Measurements from ENCODE around the gene APOBEC4.

DNA sequence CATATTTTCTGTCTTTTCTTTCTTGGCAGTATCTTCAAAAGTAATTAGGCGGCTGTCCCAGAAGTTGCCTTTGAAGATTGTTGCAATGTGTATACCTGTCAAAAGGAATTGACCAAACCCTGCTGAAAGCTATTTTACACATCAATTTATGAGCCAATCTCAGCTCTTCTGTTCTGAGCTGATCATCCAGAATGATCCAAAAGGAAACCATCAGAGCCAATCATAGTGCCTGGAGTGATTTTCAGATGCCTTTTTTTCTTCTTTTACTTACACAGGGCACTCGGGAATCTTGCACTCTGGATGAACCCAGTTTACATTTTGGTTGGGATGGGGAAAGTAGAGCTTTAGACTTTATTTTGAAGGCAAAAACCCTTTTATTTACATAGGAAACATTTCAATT lies 21.8 kb upstream of the APOBEC4 start:
- TF ChIP-seq, protein P1, sequence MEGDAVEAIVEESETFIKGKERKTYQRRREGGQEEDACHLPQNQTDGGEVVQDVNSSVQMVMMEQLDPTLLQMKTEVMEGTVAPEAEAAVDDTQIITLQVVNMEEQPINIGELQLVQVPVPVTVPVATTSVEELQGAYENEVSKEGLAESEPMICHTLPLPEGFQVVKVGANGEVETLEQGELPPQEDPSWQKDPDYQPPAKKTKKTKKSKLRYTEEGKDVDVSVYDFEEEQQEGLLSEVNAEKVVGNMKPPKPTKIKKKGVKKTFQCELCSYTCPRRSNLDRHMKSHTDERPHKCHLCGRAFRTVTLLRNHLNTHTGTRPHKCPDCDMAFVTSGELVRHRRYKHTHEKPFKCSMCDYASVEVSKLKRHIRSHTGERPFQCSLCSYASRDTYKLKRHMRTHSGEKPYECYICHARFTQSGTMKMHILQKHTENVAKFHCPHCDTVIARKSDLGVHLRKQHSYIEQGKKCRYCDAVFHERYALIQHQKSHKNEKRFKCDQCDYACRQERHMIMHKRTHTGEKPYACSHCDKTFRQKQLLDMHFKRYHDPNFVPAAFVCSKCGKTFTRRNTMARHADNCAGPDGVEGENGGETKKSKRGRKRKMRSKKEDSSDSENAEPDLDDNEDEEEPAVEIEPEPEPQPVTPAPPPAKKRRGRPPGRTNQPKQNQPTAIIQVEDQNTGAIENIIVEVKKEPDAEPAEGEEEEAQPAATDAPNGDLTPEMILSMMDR (IDR thresholded peaks at IDR 0.05; ENCODE audit: low read depth, low read length, missing input control), result no peak
- TF ChIP-seq ZBTB33 (IDR thresholded peaks at IDR 0.05), result no peak
- TF ChIP-seq, protein P2, sequence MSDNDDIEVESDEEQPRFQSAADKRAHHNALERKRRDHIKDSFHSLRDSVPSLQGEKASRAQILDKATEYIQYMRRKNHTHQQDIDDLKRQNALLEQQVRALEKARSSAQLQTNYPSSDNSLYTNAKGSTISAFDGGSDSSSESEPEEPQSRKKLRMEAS (IDR thresholded peaks at IDR 0.05), result no peak
- TF ChIP-seq, protein P3, sequence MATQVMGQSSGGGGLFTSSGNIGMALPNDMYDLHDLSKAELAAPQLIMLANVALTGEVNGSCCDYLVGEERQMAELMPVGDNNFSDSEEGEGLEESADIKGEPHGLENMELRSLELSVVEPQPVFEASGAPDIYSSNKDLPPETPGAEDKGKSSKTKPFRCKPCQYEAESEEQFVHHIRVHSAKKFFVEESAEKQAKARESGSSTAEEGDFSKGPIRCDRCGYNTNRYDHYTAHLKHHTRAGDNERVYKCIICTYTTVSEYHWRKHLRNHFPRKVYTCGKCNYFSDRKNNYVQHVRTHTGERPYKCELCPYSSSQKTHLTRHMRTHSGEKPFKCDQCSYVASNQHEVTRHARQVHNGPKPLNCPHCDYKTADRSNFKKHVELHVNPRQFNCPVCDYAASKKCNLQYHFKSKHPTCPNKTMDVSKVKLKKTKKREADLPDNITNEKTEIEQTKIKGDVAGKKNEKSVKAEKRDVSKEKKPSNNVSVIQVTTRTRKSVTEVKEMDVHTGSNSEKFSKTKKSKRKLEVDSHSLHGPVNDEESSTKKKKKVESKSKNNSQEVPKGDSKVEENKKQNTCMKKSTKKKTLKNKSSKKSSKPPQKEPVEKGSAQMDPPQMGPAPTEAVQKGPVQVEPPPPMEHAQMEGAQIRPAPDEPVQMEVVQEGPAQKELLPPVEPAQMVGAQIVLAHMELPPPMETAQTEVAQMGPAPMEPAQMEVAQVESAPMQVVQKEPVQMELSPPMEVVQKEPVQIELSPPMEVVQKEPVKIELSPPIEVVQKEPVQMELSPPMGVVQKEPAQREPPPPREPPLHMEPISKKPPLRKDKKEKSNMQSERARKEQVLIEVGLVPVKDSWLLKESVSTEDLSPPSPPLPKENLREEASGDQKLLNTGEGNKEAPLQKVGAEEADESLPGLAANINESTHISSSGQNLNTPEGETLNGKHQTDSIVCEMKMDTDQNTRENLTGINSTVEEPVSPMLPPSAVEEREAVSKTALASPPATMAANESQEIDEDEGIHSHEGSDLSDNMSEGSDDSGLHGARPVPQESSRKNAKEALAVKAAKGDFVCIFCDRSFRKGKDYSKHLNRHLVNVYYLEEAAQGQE (IDR thresholded peaks at IDR 0.05), result no peak
